Stimulated activated CD8-positive, alpha-beta memory T cell treated with anti-CD3 and anti-CD28 coated beads, Interleukin-7, amount 100 ng/mL, for 24 hours (primary cell): Measurements from ENCODE around the gene DLG2.

Experiments
- DNase-seq: peaks from one replicate; pipeline ENCODE4 v3.0.0-alpha.2; 2020; ENCODE audit warnings: low read depth

Gene DLG2

GRCh38 chr11:84775503-84775902, 851.6 kb downstream of the DLG2 start:
- no peak for DNase-seq

GRCh38 chr11:84763931-84764330, 863.2 kb downstream of the DLG2 start:
- DNase-seq = no peak

DNA sequence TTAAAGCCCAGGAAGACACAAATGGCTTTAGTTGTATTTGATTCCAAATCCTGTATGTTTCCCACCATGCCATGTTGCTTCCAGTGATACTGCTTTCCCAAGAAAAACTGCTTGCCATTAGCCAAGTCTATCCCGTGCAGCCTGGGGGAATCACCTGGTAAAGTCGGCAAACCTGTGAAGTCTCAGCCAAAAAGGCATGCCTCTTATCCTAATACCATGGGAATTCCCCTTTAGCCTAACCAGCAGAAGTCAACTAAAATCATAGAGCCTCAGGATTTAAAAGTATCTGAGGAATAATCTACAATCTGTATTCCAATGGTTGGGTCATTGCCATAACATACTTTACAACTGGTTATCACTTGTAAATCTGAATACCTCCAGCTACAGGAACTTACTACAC, 869.4 kb downstream of the DLG2 start:
- no peak for DNase-seq

DNA sequence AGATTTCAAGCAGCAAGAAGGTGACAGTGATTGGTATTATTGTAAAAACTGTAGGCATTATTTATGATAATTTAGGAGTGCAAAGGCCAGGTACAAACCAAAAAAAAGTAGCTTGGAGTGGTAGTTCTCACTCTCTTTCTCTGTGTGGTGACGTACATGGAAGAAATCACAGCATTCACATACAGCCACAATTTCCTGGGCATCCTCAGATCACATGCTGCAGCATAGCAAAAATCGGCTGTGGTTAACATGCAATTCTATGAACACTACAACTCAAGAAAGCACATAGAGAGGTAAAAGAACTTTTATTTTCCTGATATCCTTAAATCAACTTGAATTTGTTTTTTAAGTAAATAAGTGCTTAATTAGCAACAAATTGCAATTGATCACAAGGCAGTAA, 875.8 kb downstream of the DLG2 start:
- no peak for DNase-seq

DNA sequence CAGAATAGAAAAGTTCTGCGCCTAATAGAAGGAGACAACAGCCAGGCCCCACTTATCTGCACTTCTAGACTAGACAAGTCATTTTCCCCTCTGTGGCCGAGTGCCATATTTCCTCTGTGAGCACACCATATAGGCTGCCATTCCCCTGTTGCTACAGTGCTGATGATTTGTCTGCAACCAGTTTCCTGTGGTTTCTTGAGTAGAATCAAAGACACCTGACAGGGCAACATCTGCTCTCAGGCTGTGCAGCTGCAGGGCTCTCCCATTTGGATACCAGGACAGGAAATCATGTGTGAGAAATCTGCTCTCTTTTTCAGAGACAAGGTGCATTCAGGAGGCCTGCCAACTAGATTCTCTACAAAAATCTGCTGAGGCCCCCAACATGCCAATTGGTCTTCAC, 879.3 kb downstream of the DLG2 start:
- no peak for DNase-seq

- DNase-seq = no peak
Measured at GRCh38 chr11:84740050-84740449, 887.1 kb downstream of the DLG2 start.

- DNase-seq = no peak
Measured at GRCh38 chr11:84724256-84724655, 902.9 kb downstream of the DLG2 start.

DNA sequence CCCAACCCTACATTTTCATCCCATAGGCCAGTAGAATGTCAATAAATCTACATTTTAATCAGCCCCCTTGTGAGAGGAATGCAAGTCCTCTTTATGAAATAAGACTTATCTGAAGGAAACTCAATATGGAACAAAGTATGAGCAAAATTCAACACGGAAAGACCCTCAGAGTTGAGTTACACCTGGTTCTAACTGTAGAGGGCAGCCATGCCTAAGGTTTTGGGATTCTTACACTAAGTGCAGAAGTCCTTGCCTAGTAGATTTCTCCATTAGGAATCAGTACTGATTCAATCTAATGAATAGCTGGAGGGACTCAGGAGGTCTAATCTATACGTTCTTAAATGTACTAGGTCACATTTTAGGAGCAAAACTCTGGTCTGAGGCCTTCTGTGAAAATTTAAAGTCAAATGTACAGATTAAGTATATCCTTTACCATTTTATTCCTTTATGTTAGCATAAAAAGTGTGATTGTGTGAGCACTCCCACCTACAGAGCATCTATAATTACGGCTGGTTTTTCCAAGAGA, 904.5 kb downstream of the DLG2 start:
- DNase-seq = no peak

- no peak for DNase-seq
Measured at GRCh38 chr11:84721561-84721961, 905.6 kb downstream of the DLG2 start.

- DNase-seq = no peak
Measured at GRCh38 chr11:84720706-84721402, 906.3 kb downstream of the DLG2 start.

- no peak for DNase-seq
Measured at GRCh38 chr11:84719935-84720577, 907.1 kb downstream of the DLG2 start.

- no peak for DNase-seq
Measured at GRCh38 chr11:84714316-84714780, 912.8 kb downstream of the DLG2 start.

DNA sequence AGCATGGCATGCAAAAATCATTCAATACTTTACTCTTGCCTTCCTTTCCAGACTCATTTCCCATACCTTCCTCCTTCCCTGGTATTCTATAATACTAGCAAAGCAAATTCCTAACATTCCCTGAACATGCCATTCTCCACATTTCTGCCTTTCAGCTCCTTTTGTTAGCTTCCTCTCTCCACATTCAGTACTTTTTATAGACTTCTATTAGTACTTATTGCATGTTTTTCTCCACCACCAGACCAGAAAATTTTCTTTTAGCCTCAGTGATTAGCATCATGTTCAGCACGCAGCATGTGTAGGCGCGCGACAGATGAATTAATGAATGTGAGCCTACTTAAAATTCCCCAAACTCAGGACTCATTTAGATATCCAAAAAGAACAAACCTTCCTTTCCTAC, 935.3 kb downstream of the DLG2 start:
- no peak for DNase-seq

DNA sequence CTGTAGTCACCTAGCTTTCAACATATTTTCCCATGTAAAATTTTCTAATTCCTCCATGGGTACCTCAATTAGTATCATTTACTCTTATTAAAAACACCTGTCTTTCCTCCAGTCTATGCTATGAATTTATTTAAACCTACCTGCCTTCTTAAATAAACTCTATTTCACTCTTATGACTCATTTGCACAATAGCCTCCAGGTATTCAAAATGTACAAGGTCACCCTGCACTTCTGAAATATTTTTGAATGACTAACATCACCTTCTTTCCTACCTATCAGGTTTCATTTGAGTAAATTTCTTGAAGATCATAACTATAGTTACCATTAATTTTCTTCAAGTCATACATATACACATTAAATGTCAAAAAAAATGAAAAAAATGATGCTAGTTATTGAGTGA, 939.7 kb downstream of the DLG2 start:
- DNase-seq = no peak

DNA sequence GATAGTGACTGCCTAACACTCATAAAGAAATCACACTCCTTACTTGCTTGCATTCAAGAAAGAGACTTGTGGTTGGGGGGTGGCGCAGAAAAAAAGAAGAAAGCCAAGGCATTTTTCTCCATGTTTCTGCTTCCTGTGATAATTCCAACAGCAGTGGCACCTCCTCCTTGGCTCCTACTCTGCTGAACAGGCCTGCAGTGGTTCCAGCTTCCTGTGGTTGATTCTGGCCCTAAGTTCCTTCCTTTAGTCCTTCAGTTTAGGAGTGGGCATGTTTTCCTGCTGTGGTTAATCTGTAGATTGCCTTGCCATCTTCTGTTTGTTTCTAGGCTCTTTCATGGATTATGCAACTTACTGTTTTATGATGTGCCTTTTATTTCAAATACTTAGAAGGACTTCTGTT, 940.4 kb downstream of the DLG2 start:
- DNase-seq = no peak

- DNase-seq = no peak
Measured at GRCh38 chr11:84685976-84686375, 941.2 kb downstream of the DLG2 start.

GRCh38 chr11:84685149-84685548, 942.0 kb downstream of the DLG2 start:
- DNase-seq = no peak

DNA sequence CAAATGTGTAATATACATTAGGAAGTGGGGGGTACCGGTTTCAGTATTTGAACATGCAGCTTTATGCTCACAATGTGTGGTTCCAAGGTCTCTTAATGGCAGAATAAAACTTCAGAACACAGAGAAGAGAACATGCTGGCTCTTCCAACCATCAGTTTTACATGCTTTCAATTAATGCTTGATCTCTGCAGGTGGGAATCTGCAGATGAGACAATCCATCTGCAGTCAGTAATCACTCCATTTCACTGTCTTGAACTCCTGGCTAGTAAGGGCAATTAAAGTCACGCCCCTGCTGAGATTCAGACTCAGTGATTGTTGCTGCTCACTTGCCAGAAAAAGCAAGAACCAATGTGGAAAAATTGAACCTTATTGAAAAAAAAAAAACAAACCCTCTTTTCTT, 945.7 kb downstream of the DLG2 start:
- no peak for DNase-seq

DNA sequence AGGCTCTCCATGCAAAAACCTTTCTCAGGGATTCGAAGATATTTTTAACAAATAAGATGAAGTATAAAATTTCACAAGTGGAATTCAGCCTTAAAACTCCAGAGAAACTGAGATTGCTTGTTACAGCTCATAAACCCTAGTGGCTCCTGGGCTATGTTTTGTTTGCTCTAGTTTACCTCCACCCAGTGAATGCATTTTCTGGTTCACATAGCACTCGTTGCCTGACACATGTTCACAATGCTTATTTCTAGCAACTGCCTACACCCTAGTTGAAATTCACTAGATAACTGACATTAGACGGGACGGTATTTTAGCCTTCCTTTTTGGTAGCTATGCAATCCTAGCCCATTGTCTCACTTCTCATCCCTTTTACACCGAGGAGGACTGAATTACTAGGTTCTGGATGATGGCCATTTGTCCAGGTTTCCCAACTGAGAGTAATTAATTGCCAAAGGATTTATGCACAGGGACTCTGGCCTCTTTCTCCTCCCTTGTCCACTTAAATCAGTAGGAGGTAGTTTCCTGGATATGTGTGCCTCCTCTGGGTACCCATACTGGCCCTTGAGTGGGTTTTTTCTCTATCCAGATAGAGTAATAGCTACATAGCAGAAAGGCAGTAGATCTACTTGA, 951.6 kb downstream of the DLG2 start:
- DNase-seq = no peak

- no peak for DNase-seq
Measured at GRCh38 chr11:84673753-84674152, 953.4 kb downstream of the DLG2 start.

DNA sequence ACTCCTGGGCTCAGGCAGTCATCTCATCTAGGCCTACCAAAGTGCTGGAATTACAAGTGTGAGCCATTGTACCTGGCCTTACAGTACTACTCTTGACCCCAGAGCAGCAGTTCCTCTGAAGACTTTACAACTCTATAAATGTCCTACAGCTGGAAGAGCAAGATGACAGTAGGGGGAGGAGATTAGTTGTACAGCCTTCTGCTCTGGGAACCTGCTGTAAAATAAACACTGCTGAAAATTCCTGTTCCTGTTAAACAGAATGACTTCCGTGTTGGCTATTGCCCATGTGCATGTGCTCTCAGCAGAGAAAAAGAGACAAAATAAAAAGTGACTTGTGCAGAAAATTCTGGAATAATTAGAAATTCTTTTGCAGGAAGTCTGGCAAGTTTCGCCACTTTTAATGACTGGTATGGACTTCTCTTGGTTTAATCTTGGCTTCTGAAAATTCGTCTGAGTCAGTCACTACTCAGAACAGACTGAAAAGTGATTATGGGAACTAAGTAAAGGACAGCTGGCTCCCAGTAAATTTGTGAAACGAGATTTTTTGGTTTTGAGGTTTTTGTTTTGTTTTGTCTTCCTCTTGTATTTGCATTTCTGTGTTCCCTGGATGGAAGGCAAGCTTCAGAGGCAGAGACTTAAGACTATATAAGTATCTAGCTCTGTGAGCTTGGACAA, 955.7 kb downstream of the DLG2 start:
- no peak for DNase-seq

- no peak for DNase-seq
Measured at GRCh38 chr11:84663731-84664130, 963.4 kb downstream of the DLG2 start.
